ENCODE measurements around the gene ALPP. TPM values are rescaled to one million over a fixed set of nuclear protein-coding genes. Genes with fewer than 3 reads are reported as not detected.
"Not testable (repeated sequence)": the region's sequence is repeated elsewhere in the genome, so short reads cannot be mapped to it uniquely, and the experiment has no call there.

Gene ALPP
- total and polyA plus RNA-seq, 2 donors (not counting 3 experiments of a cell fraction or from before 2014, with no cell fraction given) = not detected

DNA sequence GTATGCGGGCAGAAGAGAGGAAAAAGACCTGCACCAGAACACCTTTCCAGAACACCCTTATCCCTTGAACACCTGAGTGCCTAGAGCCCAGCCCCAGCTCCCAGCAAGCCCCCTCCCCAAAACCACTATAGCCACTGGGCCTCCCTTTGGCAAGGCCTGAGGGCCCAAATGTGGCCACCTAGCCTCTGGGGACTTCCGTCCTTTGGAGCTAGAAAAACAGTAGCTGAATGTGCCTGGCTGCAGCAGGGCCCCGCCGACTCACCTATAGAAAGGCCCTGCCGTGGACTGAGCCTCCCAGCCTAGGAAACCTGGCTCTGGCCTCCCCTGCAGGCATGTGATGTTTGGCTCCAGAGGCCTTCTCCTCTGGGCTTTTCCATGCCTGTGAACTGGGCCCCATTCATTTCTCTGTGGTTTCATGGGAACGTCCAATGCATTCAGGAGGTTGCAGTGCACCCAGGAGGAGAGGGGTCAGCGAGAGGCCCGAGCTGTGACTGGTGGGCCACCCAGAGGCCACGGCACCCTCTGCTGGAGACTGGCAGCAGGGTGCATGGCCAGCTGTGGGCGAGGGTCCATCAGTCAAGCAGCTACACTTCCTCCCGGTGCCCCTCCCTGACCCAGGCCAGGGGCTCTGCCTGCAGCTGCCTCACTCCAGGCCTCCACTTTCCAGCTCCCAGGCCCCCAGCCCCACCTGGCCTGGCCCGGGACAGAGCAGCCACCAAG is 15.3 kb upstream of the ALPP start:
- H3K9me1 ChIP-seq (replicated peaks; ENCODE audit: control insufficient read depth, extremely low read depth, insufficient read depth, low read length); DNase-seq (ENCODE audit: low read depth, low spot score); dilution Hi-C loops (cut with MboI; ENCODE audit: extremely low pct_ligation_motif_present, low sequenced_read_pairs); H3K9ac ChIP-seq (replicated peaks; ENCODE audit: extremely low read depth, insufficient read depth, low read length); H3K4me3 ChIP-seq (replicated peaks in 1 of 3; ENCODE audit: insufficient read depth in 1 of 3, low read depth in 1 of 3, low read length in 3 of 3); H3K27me3 ChIP-seq (ENCODE audit: control insufficient read depth in 2 of 2, insufficient read depth in 2 of 2, low read length in 2 of 2); H2AFZ ChIP-seq (ENCODE audit: low read depth, low read length); H3K9me3 ChIP-seq (replicated peaks; ENCODE audit: control insufficient read depth, insufficient read depth, low read length); H4K20me1 ChIP-seq (replicated peaks; ENCODE audit: control insufficient read depth, extremely low read depth, insufficient read depth, low read length); H3K4me2 ChIP-seq (ENCODE audit: insufficient read depth, low read length); H3K36me3 ChIP-seq (ENCODE audit: control insufficient read depth in 2 of 2, extremely low read depth in 1 of 2, insufficient read depth in 2 of 2, low read length in 2 of 2); intact Hi-C loops (cut with micrococcal nuclease); H3K4me1 ChIP-seq (ENCODE audit: control insufficient read depth, extremely low read depth, insufficient read depth, low read length); H3K27ac ChIP-seq (ENCODE audit: insufficient read depth, low read depth, low read length); BruUV-seq (replicated peaks); POLR2A ChIA-PET; H3K79me2 ChIP-seq (ENCODE audit: control insufficient read depth, insufficient read depth, low read length); FAIRE-seq: not testable (repeated sequence)
- CTCF ChIA-PET = interaction anchor here (1.4 kb wide), 1 partner anchor 438 kb away, joined by 4 read pairs; no protein-coding TSS in a partner anchor

DNA sequence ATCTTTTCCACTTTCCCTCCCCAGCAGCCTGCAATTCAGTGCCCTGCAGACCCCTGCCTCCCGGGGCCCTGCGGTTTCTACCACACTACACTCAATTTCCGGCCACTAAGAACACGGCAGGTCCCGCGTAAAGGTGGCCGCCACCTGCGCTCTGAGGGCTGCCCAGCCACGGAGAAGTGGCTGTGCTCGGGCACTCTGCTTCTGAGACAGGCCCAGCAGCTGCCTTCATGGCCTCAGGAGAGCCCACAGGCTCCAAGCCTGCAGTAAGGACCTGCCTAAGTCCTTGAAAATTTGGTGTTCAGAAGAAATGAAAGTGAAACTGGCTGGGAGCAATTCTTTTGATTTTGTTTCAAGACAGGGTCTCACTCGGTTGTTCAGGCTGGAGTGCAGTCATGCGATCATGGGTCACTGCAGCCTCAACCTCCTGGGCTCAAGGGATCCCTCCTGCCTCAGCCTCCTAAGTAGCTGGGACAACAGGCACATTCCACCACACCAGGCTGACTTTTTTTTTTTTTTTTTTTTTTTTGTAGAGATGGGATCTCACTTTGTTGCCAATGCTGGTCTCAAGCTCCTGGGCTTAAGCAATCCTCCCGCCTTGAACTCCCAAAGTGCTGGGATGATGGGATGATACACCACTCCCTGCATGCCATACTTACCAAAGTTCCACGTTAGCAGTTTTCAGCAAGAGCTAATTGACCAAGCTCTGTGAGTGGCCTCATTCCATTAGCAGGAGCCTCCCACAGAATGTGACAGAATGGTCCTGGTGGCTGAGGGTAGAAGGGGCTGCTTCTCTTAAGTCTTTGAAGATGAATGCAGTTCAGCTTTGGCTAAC is 14.6 kb upstream of the ALPP start:
- no peak for DNase-seq (ENCODE audit: low read depth, low spot score)
- Histone ChIP-seq H3K9me1 (replicated peaks; ENCODE audit: control insufficient read depth, extremely low read depth, insufficient read depth, low read length) (no peaks in the 10 kb centered on the region), H2AFZ (ENCODE audit: low read depth, low read length) (no peak overlapping the region), H3K36me3 (ENCODE audit: control insufficient read depth in 2 of 2, extremely low read depth in 1 of 2, insufficient read depth in 2 of 2, low read length in 2 of 2) (no peaks in the 10 kb centered on the region), H3K27me3 (ENCODE audit: control insufficient read depth in 2 of 2, insufficient read depth in 2 of 2, low read length in 2 of 2) (no peaks in the 10 kb centered on the region), H3K9ac (replicated peaks; ENCODE audit: extremely low read depth, insufficient read depth, low read length) (no peak overlapping the region), H3K27ac (ENCODE audit: insufficient read depth, low read depth, low read length) (no peak overlapping the region), H3K4me2 (ENCODE audit: insufficient read depth, low read length) (no peak overlapping the region), H3K4me3 (replicated peaks in 1 of 3; ENCODE audit: insufficient read depth in 1 of 3, low read depth in 1 of 3, low read length in 3 of 3) (no peak overlapping the region), H3K4me1 (ENCODE audit: control insufficient read depth, extremely low read depth, insufficient read depth, low read length) (no peaks in the 10 kb centered on the region), H3K9me3 (replicated peaks; ENCODE audit: control insufficient read depth, insufficient read depth, low read length) (no peaks in the 10 kb centered on the region), H4K20me1 (replicated peaks; ENCODE audit: control insufficient read depth, extremely low read depth, insufficient read depth, low read length) (no peaks in the 10 kb centered on the region), H3K79me2 (ENCODE audit: control insufficient read depth, insufficient read depth, low read length) (no peaks in the 10 kb centered on the region)
- dilution Hi-C loops (cut with MboI; ENCODE audit: extremely low pct_ligation_motif_present, low sequenced_read_pairs) = no loop called here
- no peak for FAIRE-seq
- TF ChIP-seq, protein P1, sequence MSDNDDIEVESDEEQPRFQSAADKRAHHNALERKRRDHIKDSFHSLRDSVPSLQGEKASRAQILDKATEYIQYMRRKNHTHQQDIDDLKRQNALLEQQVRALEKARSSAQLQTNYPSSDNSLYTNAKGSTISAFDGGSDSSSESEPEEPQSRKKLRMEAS (IDR thresholded peaks at IDR 0.05; ENCODE audit: insufficient read depth, insufficient read length) = no peak
- TF ChIP-seq MYC (IDR thresholded peaks at IDR 0.05; ENCODE audit: low read depth, low read length) (no peak), POLR2AphosphoS5 (IDR thresholded peaks at IDR 0.05; ENCODE audit: insufficient read depth, low read depth, low read length) (no peak), EZH2 (IDR thresholded peaks at IDR 0.05; ENCODE audit: borderline replicate concordance, low read depth, low read length, severe bottlenecking) (no peak), GATA2 (IDR thresholded peaks at IDR 0.05; ENCODE audit: insufficient read depth, insufficient read length, low read depth, low read length) (no peak), POLR2A (IDR thresholded peaks at IDR 0.05; ENCODE audit: low read depth, low read length) (no peak), FOS (IDR thresholded peaks at IDR 0.05; ENCODE audit: borderline replicate concordance, insufficient read depth, low read length) (no peak)
- ChIA-PET CTCF (interaction anchor here (0.7 to 1.4 kb wide), 6 partner anchors 19 to 648 kb away, joined by 3 to 4 read pairs (median 3); no protein-coding TSS in a partner anchor), POLR2A (no interaction called here)
- intact Hi-C loops (cut with micrococcal nuclease) = no loop called here
- no TSS peak for BruUV-seq (replicated peaks)

DNA sequence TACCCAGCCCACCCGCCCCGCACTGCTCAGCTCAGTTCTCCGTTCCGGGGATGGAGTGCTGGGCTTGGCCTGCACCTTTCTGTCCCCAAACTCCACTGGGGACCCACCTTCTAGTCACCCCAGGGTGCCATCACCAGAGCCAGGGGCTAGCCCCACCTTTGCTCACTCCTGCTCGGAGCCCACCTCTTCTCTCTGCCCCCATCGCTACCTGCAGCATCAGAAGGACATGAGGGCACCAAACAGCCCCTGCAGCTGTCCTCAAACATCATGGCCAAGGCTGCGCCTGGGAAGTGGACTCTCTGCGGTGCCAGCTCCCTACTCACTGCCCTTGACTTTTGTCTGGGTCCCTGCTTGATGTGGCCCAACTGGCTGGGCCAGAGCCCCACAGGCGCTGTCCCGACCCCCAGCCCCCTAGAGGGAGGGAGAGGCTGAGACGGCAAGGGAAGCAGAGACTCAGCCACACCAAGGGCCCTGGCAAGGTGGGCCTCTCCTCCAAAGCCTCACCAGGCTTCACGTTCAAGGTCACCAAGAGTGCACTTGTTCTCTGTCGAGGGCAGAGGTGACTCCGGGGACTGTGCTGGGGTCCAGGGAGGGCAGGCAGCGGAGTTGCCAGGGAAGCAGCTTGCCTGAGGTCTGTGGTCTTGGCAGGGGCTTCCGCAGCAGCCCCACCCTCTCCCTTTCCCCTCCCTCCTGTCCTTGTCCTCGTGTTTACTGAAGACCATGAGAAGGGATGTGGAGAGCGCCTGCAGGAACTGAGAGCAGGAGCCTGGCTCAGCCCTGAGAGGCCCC is 13.6 kb upstream of the ALPP start:
- POLR2A ChIA-PET; H3K4me1 ChIP-seq (ENCODE audit: control insufficient read depth, extremely low read depth, insufficient read depth, low read length); H3K79me2 ChIP-seq (ENCODE audit: control insufficient read depth, insufficient read depth, low read length); H3K9me3 ChIP-seq (replicated peaks; ENCODE audit: control insufficient read depth, insufficient read depth, low read length); H3K4me3 ChIP-seq (replicated peaks in 1 of 3; ENCODE audit: insufficient read depth in 1 of 3, low read depth in 1 of 3, low read length in 3 of 3); H3K9me1 ChIP-seq (replicated peaks; ENCODE audit: control insufficient read depth, extremely low read depth, insufficient read depth, low read length); H3K9ac ChIP-seq (replicated peaks; ENCODE audit: extremely low read depth, insufficient read depth, low read length); FAIRE-seq; H3K27ac ChIP-seq (ENCODE audit: insufficient read depth, low read depth, low read length); H3K36me3 ChIP-seq (ENCODE audit: control insufficient read depth in 2 of 2, extremely low read depth in 1 of 2, insufficient read depth in 2 of 2, low read length in 2 of 2); H3K27me3 ChIP-seq (ENCODE audit: control insufficient read depth in 2 of 2, insufficient read depth in 2 of 2, low read length in 2 of 2); H2AFZ ChIP-seq (ENCODE audit: low read depth, low read length); H4K20me1 ChIP-seq (replicated peaks; ENCODE audit: control insufficient read depth, extremely low read depth, insufficient read depth, low read length); dilution Hi-C loops (cut with MboI; ENCODE audit: extremely low pct_ligation_motif_present, low sequenced_read_pairs); DNase-seq (ENCODE audit: low read depth, low spot score); H3K4me2 ChIP-seq (ENCODE audit: insufficient read depth, low read length); BruUV-seq (replicated peaks): not testable (repeated sequence)
- CTCF ChIA-PET = interaction anchor here (0.7 to 1.6 kb wide), 11 partner anchors 11 to 647 kb away, joined by 3 to 7 read pairs (median 3); no protein-coding TSS in a partner anchor
- intact Hi-C loops (cut with micrococcal nuclease) = loop anchor here (1.0 kb wide), 1 partner anchor 459 kb away; no protein-coding TSS in a partner anchor
